Measurements from ENCODE around the gene ZBP1.

Gene ZBP1

DNA sequence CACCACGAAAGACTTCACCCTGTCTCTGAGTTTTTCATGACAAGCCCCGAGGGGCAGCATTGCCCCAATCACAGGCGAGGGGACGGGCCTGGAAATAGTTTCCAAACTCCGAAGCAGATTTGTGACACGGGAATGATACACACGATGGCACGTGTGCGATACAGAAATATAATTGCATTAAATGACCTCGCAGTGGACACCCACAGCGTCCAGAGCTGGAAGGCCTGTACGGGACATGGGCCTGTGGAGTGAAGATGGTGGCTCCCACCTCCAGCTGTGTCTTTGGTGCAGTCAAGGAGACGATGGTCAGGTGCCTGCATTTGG, 46.6 kb upstream of the ZBP1 start:
- TF ChIP-seq FOXK2 (IDR thresholded peaks at IDR 0.05) = no peak
- no peak for TF ChIP-seq L3MBTL2 (conservative IDR thresholded peaks at IDR 0.05)
- no peak for TF ChIP-seq CTBP1 (IDR thresholded peaks at IDR 0.05; ENCODE audit: borderline replicate concordance)
- no peak for TF ChIP-seq LEF1 (IDR thresholded peaks at IDR 0.05; ENCODE audit: borderline replicate concordance)
- no peak for TF ChIP-seq ARNT (IDR thresholded peaks at IDR 0.05)
- no peak for TF ChIP-seq HDGF (IDR thresholded peaks at IDR 0.05; ENCODE audit: borderline replicate concordance)
- TF ChIP-seq NFRKB (IDR thresholded peaks at IDR 0.05) = no peak
- TF ChIP-seq BHLHE40 (IDR thresholded peaks at IDR 0.05; ENCODE audit: borderline replicate concordance) = no peak
- no peak for TF ChIP-seq ZNF384 (IDR thresholded peaks at IDR 0.05)
- no peak for TF ChIP-seq SUZ12 (IDR thresholded peaks at IDR 0.05)
- no peak for TF ChIP-seq ELF4 (IDR thresholded peaks at IDR 0.05)
- TF ChIP-seq FOXA1 (IDR thresholded peaks at IDR 0.05) = no peak
- TF ChIP-seq, protein P1, sequence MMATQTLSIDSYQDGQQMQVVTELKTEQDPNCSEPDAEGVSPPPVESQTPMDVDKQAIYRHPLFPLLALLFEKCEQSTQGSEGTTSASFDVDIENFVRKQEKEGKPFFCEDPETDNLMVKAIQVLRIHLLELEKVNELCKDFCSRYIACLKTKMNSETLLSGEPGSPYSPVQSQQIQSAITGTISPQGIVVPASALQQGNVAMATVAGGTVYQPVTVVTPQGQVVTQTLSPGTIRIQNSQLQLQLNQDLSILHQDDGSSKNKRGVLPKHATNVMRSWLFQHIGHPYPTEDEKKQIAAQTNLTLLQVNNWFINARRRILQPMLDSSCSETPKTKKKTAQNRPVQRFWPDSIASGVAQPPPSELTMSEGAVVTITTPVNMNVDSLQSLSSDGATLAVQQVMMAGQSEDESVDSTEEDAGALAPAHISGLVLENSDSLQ (IDR thresholded peaks at IDR 0.05) = no peak
- no peak for TF ChIP-seq TARDBP (IDR thresholded peaks at IDR 0.05)
- no peak for TF ChIP-seq SP1 (IDR thresholded peaks at IDR 0.05)
- TF ChIP-seq FOXM1 (IDR thresholded peaks at IDR 0.05; ENCODE audit: borderline replicate concordance) = no peak
- POLR2A ChIA-PET = no interaction called here
- CTCF ChIA-PET = no interaction called here
- DNase-seq (ENCODE audit: extremely low spot score) = no peak

DNA sequence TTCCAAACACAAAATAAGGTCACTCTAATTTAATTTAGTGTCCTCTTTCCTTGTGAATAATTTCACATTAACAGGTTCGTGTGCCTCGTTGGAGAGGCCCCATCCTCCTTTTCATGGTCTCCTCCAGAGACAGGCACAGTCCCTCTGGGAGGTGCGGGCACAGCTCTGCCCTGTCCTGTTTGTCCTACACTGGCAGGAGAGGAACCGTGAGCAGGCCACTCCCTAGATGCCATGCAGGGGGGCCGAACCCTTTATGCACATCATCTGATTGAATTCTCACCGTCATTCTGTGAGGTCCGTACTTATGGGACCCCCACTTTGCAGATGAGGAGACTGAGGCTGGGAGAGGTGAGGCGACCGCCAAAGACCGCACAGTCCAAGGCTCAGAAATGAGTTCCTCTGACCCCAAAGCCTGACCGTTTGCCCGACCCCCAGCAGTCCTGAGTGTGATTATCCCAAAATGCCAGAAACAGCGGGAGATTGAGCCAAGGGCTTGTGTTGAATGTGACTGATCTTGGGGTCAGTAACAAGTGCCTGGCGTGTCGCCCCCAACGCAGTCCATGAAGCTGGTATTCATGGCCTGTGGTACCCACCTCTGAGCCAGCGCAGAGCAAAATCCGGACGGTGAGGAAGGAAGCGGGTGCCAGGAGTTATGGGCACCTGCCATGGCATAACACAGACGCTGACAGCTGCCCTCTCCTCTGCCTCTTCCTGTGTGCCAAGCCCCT, 46.0 kb upstream of the ZBP1 start:
- ChIA-PET CTCF (no interaction called here), POLR2A (no interaction called here)
- TF ChIP-seq L3MBTL2 (conservative IDR thresholded peaks at IDR 0.05) (no peak), TARDBP (IDR thresholded peaks at IDR 0.05) (no peak)
- no peak for DNase-seq (ENCODE audit: extremely low spot score)

DNA sequence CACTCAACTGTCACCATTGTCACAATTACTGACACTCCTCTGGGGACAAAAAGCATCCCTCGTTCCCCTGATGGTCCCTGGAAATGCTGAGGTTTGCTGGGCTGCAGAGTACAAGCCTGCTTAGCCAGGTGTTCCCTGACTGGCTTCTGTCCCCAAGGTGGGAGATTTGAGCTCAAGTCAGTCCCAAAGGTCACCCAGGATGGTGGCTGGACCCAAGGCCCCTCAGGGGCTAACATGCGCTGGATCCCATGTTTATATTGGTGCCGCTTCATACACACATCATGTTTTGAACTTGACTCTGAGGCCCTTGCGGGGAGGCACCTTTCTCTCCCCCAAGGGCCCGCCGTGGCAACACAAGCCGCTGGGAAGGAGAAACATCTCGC, 45.4 kb upstream of the ZBP1 start:
- ChIA-PET CTCF (interaction anchor here (0.6 kb wide), 1 partner anchor 18 kb away, joined by 3 read pairs; no protein-coding TSS in a partner anchor), POLR2A (no interaction called here)
- no peak for DNase-seq (ENCODE audit: extremely low spot score)
- TF ChIP-seq ELF4 (IDR thresholded peaks at IDR 0.05) (no peak), ARNT (IDR thresholded peaks at IDR 0.05) (no peak), FOXM1 (IDR thresholded peaks at IDR 0.05; ENCODE audit: borderline replicate concordance) (no peak), HDGF (IDR thresholded peaks at IDR 0.05; ENCODE audit: borderline replicate concordance) (no peak), FOXA1 (IDR thresholded peaks at IDR 0.05) (no peak), TARDBP (IDR thresholded peaks at IDR 0.05) (no peak), LEF1 (IDR thresholded peaks at IDR 0.05; ENCODE audit: borderline replicate concordance) (no peak)

DNA sequence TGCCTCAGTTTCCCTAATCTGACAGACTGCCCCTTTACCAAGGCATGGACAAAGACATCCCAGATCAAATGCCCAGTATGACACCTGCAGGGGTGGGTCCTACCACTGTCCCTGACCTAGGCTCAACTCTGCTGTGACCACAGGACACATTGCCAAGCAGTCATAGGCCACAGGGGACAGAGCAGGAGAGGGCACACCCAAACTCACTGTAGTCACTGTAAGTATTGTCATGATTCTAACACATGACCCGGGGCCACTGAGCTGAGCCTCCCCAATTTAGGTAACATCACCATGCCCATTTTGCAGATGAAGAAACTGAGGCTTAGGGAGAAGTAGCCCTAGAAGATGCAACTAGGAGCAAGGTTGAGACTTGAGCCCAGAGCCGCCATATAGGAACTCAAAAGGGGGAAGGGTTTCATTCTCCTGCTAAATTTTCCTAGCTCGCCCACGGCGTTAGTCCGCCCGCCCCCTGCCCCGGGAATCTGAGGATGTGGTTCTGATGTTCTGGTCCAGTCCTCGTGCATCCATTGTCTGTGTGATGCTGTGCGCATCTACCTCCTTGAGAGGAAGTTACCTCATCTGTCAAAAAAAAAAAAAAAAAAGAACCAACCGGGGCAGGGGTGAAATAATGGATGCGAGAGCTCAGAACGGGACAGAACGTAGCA, 44.8 kb upstream of the ZBP1 start:
- CTCF ChIA-PET = interaction anchor here (0.6 kb wide), 1 partner anchor 17 kb away, joined by 3 read pairs; no protein-coding TSS in a partner anchor
- TF ChIP-seq FOXM1 (IDR thresholded peaks at IDR 0.05; ENCODE audit: borderline replicate concordance) (no peak), SP1 (IDR thresholded peaks at IDR 0.05) (no peak), LEF1 (IDR thresholded peaks at IDR 0.05; ENCODE audit: borderline replicate concordance) (no peak), CTBP1 (IDR thresholded peaks at IDR 0.05; ENCODE audit: borderline replicate concordance) (no peak), ARNT (IDR thresholded peaks at IDR 0.05) (no peak), SUZ12 (IDR thresholded peaks at IDR 0.05) (no peak), NFRKB (IDR thresholded peaks at IDR 0.05) (no peak), TARDBP (IDR thresholded peaks at IDR 0.05) (no peak)
- TF ChIP-seq, protein P1 (IDR thresholded peaks at IDR 0.05) = no peak
- POLR2A ChIA-PET = no interaction called here
- DNase-seq (ENCODE audit: extremely low spot score) = no peak

DNA sequence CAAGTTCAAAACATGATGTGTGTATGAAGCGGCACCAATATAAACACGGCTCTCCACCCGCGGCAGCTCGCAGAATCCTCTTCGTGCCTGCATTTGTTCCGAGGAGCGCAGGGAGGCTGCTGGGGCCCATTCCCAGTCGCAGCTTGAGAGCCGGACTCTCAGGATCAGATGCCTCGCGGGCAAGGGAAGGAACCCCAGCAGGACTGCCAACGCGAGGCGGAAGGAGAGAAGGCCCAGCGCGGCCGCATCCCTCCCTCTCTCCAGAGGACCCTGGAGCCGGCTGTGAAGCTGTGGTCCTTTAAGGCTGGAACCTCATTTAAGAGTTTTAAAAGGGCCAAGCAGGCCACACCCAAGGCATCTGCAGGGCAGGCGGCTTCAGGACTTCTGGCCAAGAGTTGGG, 44.2 kb upstream of the ZBP1 start:
- no peak for TF ChIP-seq TARDBP (IDR thresholded peaks at IDR 0.05)
- no peak for TF ChIP-seq ZNF384 (IDR thresholded peaks at IDR 0.05)
- TF ChIP-seq FOXM1 (IDR thresholded peaks at IDR 0.05; ENCODE audit: borderline replicate concordance) = no peak
- TF ChIP-seq SUZ12 (IDR thresholded peaks at IDR 0.05) = no peak
- TF ChIP-seq L3MBTL2 (conservative IDR thresholded peaks at IDR 0.05) = no peak
- TF ChIP-seq HDGF (IDR thresholded peaks at IDR 0.05; ENCODE audit: borderline replicate concordance) = no peak
- TF ChIP-seq CTBP1 (IDR thresholded peaks at IDR 0.05; ENCODE audit: borderline replicate concordance) = no peak
- ChIA-PET POLR2A (no interaction called here), CTCF (no interaction called here)
- DNase-seq (ENCODE audit: extremely low spot score) = no peak

DNA sequence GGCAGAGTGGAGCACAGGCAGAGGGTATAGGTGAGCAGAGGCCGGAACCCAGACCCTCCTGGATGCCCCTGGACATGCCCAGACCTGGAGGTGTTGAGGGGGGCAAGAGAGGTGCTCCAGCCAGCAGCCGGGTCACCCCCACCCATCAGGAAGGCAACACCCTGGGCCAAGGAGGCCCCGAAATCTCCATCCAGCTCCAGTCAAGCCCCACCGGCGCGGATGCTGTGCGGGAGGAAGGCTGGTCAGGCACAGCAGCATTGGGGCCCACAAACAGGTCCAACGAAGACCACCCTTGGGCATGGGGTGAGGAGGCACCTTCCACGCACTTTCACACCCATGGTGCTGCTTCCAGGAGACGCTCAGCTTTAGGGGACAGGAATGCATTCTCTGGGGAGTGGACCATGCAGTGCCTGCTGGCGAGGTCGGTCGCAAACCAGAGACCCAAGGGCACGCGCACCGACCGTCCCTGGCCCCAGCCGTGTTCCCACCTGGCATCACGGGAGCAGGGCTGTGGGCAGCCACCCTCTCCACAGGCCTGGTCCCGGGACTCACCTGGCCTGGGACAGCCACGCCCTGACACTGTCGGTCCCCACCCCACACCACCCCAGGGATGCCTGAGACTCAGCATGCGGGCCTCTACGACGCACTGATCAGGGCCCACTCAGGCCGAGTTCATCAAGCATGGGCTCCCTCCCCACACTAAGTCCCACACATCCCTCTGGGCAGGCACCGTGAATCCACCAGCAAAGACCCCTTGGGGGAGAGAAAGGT, 43.6 kb upstream of the ZBP1 start:
- DNase-seq (ENCODE audit: extremely low spot score) = no peak
- CTCF ChIA-PET = no interaction called here
- POLR2A ChIA-PET = no interaction called here
- TF ChIP-seq ZNF384 (IDR thresholded peaks at IDR 0.05) (no peak), CTBP1 (IDR thresholded peaks at IDR 0.05; ENCODE audit: borderline replicate concordance) (no peak), BHLHE40 (IDR thresholded peaks at IDR 0.05; ENCODE audit: borderline replicate concordance) (no peak), SUZ12 (IDR thresholded peaks at IDR 0.05) (no peak), FOXM1 (IDR thresholded peaks at IDR 0.05; ENCODE audit: borderline replicate concordance) (no peak), SP1 (IDR thresholded peaks at IDR 0.05) (no peak), FOXA1 (IDR thresholded peaks at IDR 0.05) (no peak), NFRKB (IDR thresholded peaks at IDR 0.05) (no peak), HDGF (IDR thresholded peaks at IDR 0.05; ENCODE audit: borderline replicate concordance) (no peak), TARDBP (IDR thresholded peaks at IDR 0.05) (no peak)
- TF ChIP-seq, protein P1 (IDR thresholded peaks at IDR 0.05) = no peak

Measured in HEK293T (cell line).